Measurements from ENCODE around the gene PHOSPHO1.
"Not testable (repeated sequence)": the region's sequence is repeated elsewhere in the genome, so short reads cannot be mapped to it uniquely, and the experiment has no call there.

PHOSPHO1 gene

DNA sequence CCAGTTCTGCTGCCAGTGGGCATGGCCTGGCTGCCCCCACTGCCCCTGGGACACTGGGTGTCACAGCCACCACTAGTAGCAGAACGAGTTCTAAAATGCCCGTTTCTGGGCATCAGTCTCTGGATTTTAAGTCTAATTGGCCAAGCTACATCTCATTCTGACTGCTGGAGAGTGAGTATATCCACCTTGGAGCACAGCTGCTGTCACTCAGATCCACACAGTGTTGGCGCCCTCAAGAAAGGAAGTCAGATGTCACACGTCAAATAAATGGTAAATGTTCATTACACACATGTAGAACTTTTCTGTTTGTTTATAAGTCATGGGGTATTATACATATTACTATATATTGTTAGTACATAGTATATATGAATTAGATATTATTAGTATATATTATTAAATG, 39.7 kb downstream of the PHOSPHO1 start:
- no peak for DNase-seq (ENCODE audit: low read depth)
- H3K4me3 ChIP-seq (ENCODE audit: low read length): no peak overlapping the region
- TF ChIP-seq, protein P1, sequence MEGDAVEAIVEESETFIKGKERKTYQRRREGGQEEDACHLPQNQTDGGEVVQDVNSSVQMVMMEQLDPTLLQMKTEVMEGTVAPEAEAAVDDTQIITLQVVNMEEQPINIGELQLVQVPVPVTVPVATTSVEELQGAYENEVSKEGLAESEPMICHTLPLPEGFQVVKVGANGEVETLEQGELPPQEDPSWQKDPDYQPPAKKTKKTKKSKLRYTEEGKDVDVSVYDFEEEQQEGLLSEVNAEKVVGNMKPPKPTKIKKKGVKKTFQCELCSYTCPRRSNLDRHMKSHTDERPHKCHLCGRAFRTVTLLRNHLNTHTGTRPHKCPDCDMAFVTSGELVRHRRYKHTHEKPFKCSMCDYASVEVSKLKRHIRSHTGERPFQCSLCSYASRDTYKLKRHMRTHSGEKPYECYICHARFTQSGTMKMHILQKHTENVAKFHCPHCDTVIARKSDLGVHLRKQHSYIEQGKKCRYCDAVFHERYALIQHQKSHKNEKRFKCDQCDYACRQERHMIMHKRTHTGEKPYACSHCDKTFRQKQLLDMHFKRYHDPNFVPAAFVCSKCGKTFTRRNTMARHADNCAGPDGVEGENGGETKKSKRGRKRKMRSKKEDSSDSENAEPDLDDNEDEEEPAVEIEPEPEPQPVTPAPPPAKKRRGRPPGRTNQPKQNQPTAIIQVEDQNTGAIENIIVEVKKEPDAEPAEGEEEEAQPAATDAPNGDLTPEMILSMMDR (conservative IDR thresholded peaks at IDR 0.05; ENCODE audit: low read depth, low read length): no peak

DNA sequence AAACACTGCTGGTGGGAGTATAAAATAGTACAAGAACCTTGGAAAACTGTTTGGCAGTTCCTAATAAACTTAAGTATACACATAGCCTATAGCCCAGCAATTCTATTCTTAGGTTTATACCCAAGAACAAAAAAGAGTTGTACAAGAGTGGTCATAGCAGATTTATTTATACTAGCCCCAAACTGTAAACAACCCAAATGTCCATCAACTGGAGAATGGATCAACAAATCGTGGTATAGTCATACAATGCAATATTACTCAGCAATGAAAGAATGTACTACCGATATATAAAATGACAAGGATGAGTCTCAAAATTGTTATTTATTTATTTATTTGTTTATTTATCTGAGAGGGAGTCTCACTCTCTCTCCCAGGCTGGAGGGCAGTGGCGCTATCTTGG, 43.3 kb downstream of the PHOSPHO1 start:
- no peak overlapping the region for H3K4me3 ChIP-seq (ENCODE audit: low read length)
- TF ChIP-seq, protein P1 (conservative IDR thresholded peaks at IDR 0.05; ENCODE audit: low read depth, low read length): no peak
- no peak for DNase-seq (ENCODE audit: low read depth)

DNA sequence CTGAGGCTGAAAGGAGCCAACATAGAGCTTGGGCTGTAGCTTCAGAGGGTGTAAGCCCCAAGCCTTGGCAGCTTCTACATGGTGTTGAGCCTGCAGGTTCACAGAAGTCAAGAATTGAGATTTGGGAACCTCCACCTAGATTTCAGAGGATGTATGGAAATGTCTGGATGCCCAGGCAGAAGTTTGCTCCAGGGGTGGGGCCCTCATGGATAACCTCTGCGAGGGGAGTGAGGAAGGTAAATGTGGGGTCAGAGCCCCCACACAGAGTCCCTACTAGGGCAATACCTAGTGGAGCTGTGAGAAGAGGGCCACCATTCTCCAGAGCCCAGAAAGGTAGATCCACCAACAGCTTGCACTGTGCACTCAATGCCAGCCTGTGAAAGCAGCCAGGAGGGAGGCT, 45.2 kb downstream of the PHOSPHO1 start:
- H3K4me3 ChIP-seq (ENCODE audit: low read length); DNase-seq (ENCODE audit: low read depth): not testable (repeated sequence)

DNA sequence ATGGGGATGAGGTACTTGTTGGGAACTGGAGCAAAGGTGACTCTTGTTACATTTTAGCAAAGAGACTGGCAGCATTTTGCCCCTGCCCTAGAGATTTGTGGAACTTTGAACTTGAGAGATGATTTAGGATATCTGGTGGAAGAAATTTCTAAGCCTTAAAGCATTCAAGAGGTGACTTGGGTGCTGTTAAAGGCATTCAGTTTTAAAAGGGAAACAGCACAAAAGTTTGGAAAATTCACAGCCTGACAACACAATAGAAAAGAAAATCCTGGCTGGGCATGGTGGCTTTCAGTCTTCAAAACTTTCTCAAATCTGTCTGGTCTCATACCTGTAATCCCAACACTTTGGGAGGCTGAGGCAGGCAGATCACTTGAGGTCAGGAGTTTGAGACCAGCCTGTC, 46.1 kb downstream of the PHOSPHO1 start:
- not testable (repeated sequence) for H3K4me3 ChIP-seq (ENCODE audit: low read length); DNase-seq (ENCODE audit: low read depth)

DNA sequence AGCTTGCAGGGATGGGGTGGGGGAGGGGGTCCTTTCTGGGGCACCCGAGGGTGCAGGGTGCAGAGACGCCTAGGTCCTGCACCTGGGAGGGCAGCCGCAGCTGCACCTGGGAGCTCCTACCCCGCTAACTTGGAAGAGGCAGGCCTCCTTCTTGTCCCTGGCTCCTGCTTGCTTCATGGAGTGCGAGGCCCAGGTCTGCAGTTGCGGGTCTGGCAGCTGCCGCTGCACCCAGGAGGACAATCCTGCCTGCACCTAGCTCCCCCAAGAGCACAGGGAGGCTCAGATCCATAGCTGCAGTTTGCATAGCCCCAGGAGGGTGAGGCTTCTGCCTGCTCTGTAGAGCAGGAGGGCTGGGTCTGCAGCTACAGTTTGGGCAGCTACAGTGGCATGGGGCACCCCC, 46.8 kb downstream of the PHOSPHO1 start:
- TF ChIP-seq, protein P1 (conservative IDR thresholded peaks at IDR 0.05; ENCODE audit: low read depth, low read length): no peak
- H3K4me3 ChIP-seq (ENCODE audit: low read length): no peak overlapping the region
- no peak for DNase-seq (ENCODE audit: low read depth)

DNA sequence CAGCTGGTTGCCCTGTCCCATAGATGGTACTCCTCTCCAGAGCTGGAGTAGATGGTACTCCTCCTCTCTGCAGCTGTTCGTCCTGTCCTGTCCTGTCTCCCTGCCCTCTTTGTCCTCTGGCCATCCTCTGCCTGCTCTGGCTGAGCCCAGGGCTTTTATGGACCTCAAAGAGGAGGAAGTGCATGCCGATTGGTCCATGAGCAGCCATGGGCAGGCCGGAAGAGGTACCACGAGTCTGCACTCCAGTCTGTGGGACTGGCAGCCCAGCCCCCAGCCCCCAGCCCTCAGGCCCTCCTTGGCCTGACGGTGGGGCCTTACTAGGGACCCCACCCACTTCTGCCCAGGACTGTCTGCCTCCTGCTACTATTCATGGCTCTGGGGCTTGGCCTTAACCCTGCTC, 47.2 kb downstream of the PHOSPHO1 start:
- no peak overlapping the region for H3K4me3 ChIP-seq (ENCODE audit: low read length)
- TF ChIP-seq, protein P1 (conservative IDR thresholded peaks at IDR 0.05; ENCODE audit: low read depth, low read length): no peak
- no peak for DNase-seq (ENCODE audit: low read depth)

DNA sequence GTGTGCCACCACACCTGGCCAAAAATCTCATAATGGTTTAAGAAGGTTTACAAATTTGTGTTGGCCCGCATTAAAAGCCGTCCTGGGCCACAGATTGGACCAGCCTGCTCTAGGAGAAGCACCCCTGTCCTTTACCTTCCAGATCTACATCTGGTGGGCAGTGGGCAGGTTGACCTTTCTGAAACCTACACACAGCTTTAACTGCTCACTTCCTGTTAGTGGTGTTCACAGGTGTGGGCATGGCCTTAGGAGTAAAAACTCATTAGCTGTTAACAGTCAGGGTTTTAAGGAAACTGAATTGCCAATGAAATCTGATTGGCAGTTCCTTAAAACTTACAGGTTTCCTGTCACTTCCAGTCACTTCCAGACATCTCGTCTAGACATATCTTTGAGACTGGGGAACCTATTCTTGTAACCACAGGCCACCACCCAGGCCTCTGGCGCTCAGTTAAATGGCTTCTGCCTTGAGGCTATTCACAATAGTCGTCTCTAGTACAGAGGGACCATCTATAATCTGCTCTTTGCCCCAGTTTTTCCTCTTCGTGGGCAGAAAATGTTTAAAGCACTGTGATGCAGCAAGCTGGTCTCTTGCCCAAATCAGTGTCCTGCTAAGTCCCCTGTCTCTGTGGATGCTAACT, 49.5 kb downstream of the PHOSPHO1 start:
- DNase-seq (ENCODE audit: low read depth): no peak

DNA sequence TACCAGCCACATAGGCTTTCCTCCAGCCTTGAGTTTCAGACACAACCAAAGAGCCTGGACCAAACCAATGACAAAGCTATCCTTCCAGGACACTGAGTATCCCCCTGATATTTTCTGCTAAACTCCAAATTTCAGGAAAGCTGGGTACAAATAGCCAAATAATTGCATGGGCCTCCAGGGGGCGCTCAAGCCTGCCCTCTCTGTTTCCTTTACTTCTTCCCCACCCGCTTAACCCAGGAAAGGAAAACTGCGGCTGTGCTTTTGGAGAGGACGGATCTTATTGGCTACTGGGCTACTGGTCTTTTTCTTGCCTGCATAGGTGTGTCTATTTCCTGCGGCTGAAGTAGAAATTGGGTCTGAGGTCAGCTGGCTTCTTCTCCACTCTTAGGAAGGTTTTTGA, 50.3 kb downstream of the PHOSPHO1 start:
- TF ChIP-seq, protein P1 (conservative IDR thresholded peaks at IDR 0.05; ENCODE audit: low read depth, low read length): peak; percentile 84
- DNase-seq (ENCODE audit: low read depth): no peak
- no peak overlapping the region for H3K4me3 ChIP-seq (ENCODE audit: low read length)

More for the DNA sequence above, 49.5 kb downstream of the PHOSPHO1 start:
- H3K4me3 ChIP-seq (ENCODE audit: low read length): no peak overlapping the region
- TF ChIP-seq, protein P1 (conservative IDR thresholded peaks at IDR 0.05; ENCODE audit: low read depth, low read length): no peak

DNA sequence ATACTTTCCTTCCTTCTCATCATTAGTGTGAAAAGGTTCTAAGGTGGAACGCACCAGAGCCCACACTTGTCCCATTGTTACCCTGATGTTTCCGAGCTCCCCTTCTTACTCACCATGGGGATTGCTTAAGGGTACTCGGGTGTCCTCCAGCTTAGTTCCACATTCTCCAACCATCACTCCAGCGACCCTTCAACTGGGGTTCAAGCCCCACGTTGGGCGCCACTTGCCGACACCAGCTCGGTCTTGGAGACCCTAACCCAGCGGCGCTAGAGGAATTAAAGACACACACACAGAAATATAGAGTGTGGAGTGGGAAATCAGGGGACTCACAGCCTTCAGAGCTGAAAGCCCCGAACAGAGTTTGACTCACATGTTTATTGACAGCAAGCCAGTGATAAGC, 54.6 kb downstream of the PHOSPHO1 start:
- DNase-seq (ENCODE audit: low read depth); H3K4me3 ChIP-seq (ENCODE audit: low read length): not testable (repeated sequence)
